GM21528 (cell line): ENCODE results near the gene GADL1.

Experiments used
- ATAC-seq: cut with Tn5 transposase; IDR thresholded peaks from one replicate; pipeline ENCODE4 v1.9.1; 2021; ENCODE audit warnings: mild to moderate bottlenecking, moderate library complexity; ENCODE audit not compliant: unreplicated experiment, low FRiP score

GADL1 gene

DNA sequence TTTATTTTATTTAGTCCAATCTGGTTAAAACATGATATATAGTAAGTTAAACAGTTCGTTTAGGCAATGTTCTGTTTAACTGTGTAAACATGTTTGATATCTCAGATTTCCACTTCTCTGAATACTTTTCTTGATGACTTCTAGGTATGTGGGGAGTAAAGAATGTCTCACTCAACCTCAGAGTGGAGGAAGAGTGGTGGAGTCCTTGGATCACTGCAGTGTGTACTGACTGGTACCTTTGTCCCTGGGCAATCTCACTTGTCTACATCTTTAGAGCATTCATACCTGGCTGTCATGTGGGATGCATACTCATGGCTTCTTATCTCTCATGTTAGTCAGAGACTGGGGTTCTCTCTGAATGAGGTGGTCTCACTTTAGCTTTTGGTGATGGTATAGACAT lies 15.6 kb downstream of the GADL1 start:
- no peak for ATAC-seq

DNA sequence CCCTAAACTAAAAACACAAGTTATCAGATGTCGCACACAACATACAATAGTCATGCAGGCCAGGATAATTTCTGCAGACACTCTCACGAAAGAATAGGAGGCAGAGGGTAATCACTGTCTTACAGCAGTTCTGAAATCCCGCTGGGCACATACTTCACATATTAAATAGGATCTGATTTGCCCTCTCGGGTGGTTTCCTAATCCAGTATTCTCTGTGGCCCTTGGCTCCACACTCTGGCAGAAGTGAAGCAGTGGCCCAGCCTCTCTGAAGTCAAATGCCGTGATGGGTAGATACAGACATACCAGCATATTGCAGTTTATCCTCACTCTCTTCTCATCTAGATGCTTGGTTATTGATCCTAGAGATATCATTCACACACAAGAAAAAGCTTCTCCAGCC lies 19.0 kb downstream of the GADL1 start:
- no peak for ATAC-seq

DNA sequence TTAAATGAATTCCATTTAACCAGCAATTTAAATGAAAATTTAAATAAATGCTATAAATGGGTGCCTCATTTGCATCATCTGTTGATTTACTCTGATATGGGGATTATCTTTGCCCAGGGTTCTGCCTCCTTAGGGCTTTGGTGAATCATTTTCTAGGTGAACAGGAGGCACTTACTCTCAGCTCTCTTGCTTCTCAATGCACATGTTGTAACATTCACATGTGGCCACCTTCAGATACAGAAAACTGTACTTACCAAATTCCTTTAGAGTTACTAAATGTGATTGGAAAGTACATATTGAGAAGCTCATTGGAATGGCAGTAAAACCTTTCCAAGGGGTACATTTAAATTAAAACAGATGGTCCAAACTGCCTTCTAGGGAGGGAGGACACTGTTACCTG lies 20.8 kb downstream of the GADL1 start:
- no peak for ATAC-seq

DNA sequence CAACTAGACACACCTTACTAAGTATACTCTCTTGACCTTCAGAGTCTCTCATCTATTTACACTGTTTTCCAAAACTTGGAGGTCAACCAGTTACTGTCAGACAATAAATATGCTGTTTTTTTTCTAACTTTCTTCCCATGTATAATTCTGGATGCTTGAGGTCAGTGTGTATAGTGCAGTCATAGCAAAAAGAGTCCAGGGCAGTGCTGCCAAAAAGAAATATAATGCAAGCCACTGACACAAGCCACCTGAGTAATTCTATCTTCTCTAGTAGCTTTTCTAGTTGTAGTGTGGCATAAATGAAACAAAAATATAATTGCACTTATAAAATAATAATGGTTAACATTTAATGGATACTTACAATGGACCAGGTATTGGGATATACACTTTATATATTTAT lies 21.6 kb downstream of the GADL1 start:
- ATAC-seq = no peak

DNA sequence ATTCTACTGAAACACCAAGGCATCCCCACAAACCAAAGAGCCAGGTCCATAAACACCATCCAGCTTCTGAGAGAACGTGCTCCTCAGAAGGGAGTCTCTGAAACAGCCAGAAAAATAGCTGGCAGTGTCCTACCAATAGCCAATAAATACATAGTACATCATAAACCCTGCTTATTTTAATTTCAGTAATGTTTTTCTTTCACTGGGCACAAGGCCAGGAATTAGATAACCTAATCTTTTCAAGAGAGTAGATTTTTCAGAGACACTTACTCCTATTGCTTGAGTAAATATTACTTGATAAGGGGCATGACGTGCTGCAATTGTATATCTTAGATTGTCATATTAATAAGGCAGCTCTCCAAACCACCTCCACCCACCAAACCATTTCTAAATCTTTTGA lies 22.7 kb downstream of the GADL1 start:
- ATAC-seq = no peak

DNA sequence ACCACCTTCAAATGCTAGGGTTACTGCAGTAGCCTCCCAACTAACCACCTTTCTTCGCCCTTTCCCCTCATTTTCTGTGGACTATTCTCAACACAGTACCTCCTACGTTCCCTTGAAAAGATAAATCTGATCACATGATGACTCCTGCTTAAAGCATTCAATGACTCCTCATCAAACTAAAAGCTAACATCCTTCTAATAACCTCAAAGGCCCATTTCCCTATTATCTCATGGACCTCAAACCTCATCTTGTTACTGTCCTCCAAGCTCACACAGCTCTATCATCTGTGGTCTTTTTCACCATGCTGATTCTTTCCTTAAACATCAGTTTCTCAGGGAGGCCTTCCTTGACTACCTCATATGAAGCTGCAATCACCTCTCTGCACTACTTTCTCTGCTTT lies 29.6 kb downstream of the GADL1 start:
- no peak for ATAC-seq

DNA sequence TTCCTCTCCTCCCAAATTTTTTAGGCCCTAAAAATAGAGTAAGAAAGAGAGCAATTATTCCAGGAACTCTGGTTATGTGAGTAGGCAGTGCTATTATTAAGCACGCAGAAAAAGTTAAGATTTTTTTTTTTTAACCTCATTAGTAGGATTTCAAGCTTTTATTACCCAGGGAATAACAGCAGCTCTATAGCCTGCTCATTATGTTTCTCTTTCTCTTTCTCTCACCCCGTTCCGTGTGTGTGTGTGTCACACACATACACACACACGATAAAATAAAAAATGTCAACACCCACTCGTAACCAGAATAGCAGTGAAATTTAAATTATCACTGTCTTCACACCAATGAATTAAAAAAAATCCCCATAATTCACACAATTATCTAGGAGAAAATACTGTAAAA lies 30.3 kb downstream of the GADL1 start:
- ATAC-seq = no peak

DNA sequence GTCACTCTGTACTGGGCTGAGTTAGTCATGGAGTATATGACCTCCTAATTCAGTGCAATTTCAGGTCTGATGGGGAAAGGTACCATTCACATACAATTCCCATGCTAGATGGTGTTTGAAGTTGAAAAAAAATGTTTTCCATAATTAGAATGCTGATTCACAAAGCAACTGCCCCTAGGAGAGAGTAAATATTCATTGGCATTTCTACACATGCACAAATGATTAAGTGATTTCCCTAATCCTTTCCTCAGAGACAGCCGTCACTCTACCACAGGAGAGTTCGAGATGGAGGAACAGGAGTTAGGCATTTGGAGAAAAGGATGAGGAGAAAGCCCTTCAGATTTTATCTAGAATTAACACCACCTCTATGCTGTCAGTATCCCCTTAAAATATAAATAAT lies 32.5 kb downstream of the GADL1 start:
- ATAC-seq = no peak

DNA sequence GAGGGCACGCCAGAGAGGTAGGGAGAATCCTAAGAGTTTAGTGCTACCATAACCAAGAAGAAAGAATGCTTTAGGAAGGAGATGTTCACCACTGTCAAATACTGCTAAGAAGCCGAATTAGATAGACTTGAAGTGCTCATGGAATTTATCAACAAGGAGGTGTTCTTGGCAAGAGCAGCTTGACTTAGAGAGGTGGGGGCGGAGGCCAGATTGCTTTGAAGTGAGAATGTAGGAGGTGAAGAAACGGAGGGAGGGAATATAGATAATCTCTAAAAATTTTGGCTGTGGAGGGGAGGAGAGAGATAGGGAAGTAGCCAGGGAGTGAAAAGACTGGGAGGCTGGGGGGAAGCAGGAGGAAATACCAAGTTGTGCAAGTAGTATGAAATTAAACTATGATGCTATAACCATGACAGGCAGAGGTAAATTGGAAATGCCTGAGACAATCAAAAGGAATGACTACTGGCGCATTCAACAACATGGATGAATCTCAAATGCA lies 35.5 kb downstream of the GADL1 start:
- ATAC-seq = no peak

DNA sequence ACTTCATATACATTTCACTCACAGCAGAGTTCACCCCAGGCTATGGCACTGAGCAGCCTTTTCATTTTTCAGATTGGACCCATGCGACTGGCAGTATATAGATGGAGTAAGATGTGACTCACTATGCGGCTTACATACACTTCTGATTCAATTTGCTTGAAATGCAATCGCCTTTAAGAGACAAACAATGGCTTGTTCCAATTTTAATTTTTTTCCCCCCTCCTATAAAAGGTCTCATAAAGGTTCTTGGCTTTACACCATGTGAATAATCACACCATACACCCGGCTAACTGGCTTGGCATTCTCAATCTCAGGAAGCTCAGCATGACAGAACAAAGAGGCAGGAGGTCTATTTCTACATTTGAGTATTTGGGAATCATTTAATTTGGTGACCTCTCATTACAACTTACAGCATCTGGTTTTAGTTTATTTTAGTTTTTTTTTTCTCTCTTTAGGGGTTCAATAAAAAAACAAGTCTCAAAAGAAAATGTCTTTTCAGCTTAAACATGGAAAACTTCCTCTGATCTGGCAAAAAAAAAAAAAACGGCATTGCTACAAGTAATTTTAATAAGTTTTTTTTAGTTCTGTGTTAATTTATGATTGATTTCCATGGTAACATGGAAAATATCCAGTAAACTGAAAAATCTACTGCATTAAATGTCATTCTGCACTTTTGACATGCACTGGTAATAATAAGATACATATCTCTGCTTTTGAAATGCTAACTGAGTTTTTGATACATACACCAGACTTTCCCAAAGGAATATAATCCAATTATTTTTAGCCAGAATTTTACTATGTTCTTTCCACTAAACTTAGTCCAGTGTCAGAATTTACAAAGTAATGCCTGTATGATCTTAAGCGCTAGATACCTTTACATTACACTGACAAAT lies 38.8 kb downstream of the GADL1 start:
- no peak for ATAC-seq

DNA sequence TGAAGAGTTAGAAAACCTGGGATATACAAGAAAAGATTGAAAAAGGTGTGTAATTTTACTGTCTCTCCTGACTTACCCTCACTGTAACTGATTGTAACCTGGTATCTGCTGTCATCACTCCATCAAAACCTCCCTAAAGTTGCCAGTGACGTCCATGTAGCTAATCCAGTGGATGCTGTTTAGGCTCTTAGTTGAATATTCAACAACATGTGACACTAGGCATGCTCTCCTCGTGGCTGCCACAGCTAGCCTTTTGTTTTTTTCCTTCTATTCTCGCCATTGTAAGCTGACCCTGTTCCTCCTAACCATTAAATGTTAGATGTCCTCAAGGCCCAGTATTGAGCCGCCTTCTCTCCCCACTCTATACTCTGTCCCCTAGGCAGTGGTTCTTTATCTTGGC lies 41.6 kb downstream of the GADL1 start:
- ATAC-seq = no peak

DNA sequence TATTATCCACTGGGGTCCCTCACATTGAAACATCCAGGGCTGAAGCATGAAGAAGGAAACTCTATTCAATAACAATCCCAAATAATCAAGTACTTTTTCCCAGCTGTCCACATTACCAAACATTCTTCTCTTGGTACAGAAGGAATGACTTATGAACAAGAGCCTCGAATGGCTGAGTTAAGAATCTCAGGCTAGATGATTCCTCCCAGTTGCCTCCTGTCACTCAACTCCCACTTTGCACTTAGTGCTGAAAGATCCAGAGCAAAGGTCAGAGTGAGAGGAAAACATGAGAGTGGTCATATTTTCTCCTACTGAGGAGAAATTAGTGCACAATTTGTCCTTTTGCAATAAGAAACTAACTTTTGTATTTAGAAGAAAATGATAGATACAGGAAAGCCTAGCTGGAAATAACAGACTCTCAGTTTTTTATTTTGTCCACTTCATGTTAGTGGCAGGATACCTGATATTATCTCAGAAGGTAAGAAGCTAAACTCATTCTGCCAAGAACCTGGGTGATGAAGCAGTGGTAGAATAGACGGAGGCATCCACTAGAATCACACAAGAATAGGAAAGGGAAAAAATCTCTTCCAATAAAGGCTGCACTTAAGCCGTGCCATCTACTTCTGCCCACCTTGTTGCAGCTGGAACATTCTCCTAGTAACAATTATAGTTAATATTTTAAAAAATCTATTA lies 46.2 kb downstream of the GADL1 start:
- ATAC-seq = no peak

DNA sequence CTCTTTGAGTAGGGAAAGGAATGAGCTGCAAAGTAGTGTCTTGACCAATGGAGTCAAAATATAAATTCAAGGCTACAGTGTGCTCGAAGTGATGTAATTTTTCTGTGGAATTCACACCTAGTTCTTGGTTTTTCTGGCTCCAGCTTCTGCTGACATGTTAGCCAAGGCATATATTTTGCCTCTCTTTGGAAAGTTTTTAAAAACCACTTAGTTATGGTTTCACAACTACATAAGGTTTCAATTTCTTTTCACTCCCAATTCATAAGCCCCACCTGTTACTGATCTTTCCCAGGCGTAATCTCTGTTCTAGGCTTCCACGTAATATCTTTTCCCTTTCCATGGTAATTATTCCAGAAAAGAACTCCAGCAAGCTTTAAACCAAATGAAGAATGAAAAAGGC lies 46.9 kb downstream of the GADL1 start:
- ATAC-seq = no peak

DNA sequence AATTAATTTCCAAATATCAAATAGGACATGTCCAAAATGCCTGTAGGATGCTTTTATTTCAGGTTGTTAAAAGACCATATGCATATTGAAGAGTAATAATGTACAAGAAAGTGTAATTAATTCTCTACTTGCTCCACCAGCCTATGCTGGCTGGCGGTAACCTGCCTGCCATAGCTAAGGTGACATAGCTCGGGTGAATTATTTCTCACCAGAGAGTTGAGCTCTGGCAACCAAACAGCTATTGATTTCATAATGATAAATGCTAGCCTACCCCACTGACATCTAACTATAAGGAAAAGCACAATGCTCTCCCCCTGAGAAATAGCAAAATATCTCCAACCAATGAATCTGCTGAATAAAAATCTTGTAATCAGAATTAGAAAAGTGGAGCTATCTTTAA lies 48.9 kb downstream of the GADL1 start:
- ATAC-seq = no peak

DNA sequence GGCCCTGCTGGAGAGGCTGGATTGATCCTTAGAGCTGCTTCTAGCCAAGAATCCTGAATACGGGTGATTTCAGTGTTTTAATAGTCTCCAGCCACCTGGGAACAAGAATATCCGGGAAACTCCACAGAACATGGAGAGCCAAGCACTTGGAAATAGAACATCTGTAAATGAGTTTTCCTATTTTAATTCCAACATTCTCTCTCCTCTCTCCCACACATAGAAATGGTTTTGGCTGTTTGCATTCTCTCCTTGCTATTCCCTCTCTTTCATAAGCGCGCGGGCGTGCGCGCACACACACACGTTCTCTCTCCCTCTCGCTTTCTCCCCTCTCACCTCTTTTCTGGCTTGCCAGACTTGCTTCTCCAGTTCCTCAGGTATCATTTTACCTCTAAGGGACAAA lies 50.6 kb downstream of the GADL1 start:
- no peak for ATAC-seq

DNA sequence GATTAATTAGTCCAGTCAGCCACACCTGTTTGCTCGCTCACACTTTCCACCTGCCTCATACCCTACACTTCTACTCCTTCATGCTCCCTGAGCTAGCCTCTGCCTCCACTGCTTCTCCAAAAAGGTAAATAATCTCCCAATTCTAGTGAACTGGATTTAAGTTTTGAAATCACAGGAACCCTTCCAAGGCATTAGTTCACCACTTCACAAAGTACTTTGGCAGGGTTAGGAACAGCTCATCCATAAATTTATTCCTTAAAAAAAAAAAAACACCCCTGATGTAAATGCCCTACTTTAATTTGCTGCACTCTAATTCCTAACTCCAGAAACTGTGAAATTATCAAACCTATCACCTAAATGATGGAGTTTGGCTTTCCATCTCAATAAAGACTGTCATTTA lies 58.3 kb downstream of the GADL1 start:
- ATAC-seq = no peak

DNA sequence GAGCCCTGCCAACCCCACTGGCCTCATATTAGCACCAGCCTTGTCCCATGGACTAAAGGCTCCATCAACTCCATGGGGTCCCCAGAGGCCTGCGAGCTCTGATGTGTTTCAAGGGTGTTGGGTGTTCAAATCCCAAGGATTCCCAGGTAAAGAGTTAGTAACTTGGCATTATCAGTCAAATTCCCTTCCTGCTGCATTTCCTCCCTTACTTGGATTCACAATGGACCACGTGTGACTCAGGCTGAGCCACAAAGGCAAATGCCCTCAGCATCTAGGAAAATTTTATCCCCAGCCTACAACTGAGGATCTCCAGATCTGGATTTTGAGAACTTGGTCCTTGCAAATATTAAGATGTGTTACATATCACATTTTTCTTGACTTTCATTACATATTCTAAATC lies 58.8 kb downstream of the GADL1 start:
- ATAC-seq = no peak

DNA sequence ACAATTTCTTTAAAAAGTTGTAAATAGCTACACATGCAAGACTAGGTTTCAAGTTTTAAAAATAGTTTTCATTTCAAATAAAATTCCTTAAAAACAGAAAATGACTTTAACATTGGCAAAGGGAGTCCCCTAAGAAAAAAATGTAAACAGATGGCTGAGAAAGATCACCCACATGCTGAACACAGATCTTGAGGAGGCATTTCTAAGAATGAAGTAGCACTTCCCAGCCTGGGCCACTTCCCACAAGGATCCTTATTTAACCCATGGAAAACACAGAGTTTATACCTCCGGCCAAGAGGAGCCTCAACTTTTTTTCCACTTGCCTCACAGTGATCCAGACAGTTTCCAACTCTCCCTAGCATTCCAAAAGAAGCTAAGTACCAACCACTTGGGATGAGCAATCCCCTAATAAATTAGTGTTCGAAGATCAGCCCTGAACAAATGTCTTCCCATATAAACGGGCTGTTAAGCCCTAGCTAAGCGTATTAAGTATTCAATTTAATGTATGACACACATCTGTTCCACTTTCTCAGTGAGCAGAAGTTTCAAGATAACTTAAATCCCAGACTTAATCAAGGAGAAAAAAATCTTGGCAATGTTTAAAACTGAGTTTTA lies 61.4 kb downstream of the GADL1 start:
- ATAC-seq = no peak

DNA sequence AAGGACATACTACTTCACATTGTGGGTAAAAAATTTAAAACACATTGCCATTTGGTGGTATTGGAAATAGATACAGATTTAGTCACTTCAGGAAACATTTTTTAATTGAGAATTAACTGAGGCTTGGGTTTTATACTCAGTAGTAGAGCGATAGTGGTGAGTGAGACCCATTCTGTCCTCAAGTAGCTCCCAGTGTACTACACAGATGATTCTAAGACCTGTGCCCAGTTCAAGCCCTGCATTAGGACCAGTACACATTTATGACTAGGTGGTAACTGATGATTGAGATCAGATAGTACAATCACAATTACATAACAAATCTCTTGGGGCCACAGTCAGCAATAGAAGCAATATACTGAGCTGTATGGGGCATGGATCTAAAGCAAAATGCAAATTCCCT lies 67.4 kb downstream of the GADL1 start:
- no peak for ATAC-seq

DNA sequence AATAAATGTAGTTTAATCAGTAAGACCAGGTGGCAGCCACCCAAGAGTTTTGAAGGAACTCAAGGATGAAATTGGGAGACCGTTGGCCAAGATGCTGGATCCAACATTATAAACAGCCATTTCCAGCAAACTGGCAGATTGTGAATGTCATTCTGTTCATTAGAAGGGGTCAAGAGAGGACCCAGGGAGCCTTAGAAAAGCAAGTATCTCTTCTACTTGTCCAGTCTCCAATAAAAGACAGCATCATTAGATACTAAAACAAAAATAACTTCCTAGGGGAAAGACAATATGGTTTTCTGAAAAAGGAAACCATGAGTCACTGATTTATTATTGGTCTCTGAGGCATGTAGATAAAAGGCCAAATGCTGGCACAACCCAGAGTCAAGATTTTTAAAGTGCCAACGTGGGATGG lies 67.9 kb downstream of the GADL1 start:
- no peak for ATAC-seq

DNA sequence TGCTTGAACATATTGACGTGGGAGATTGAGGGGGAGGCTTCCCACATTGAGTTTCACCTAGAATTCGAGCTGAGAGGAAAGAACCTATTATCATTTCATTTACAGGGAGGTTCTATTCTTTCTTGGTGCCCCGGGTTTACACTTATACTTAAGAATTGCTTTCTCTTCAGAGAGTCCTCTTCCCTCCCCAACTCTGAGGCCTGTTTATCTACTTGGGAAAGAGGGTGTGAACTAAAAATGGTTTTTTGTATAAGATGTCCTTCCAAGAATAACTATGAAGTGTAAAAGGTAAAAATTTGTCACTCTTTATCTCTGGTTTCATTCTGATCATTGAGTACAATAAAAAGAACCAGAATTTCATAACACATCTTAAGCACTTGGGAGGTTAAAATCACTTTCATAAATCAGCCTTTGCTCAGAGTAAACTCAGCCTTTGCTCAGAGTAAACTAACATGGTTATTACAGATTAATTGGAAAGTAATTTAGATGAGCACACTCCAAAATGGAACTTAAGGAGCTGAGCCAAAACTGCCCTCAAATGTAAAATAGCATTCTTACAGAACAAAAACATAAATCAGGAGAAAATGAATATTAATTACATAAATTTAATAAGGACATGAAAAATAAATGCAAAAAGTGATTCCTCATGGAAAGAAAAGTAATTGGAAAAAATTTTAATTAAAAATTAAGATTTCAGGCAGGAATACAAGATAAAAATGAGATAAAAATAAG lies 75.2 kb downstream of the GADL1 start:
- no peak for ATAC-seq
